Glutamatergic neuron (in vitro differentiated cells): ENCODE results near the gene SYNE2. TPM values are rescaled to one million over a fixed set of nuclear protein-coding genes. Genes with fewer than 3 reads are reported as not detected.

Experiments used
- DNase-seq: peaks from one replicate; pipeline ENCODE4 v3.0.0; 2022
- H3K27ac Mint-ChIP-seq: one replicate; pipeline ENCODE4 v1.8.0; 2020; ENCODE audit warnings: mild to moderate bottlenecking, mixed read lengths, inconsistent platforms; ENCODE audit not compliant: unreplicated experiment
- H3K27me3 Mint-ChIP-seq: one replicate; pipeline ENCODE4 v1.8.0; 2020; ENCODE audit warnings: mild to moderate bottlenecking, moderate library complexity, mixed read lengths, inconsistent platforms; ENCODE audit not compliant: unreplicated experiment
- H3K36me3 Mint-ChIP-seq: one replicate; pipeline ENCODE4 v1.8.0; 2020; ENCODE audit warnings: mild to moderate bottlenecking, mixed read lengths, inconsistent platforms; ENCODE audit not compliant: unreplicated experiment
- H3K4me1 Mint-ChIP-seq: one replicate; pipeline ENCODE4 v1.8.0; 2020; ENCODE audit warnings: mild to moderate bottlenecking, low read depth, mixed read lengths, inconsistent platforms; ENCODE audit not compliant: unreplicated experiment
- H3K4me3 Mint-ChIP-seq: one replicate; pipeline ENCODE4 v1.8.0; 2020; ENCODE audit warnings: mild to moderate bottlenecking, mixed read lengths, inconsistent platforms; ENCODE audit not compliant: unreplicated experiment
- H3K9me3 Mint-ChIP-seq: one replicate; pipeline ENCODE4 v1.8.0; 2020; ENCODE audit warnings: mild to moderate bottlenecking, moderate library complexity, mixed read lengths, inconsistent platforms; ENCODE audit not compliant: unreplicated experiment
- CTCF ChIP-seq: fragments of 200-600 bp; sonication (generic); IDR thresholded peaks from one replicate; pipeline ENCODE4 v1.5.0; 2021; ENCODE audit not compliant: partially characterized antibody, unreplicated experiment
- total RNA-seq: library from RNA; stranded (reverse); fragmentation: NEBNext Ultra II Directional; extraction: Animal tissue kit (Norgen Biotek cat#: 25700); gene quantifications from one replicate; pipeline ENCODE4 v1.2.1, GENCODE V29; 2021; ENCODE audit not compliant: unreplicated experiment

SYNE2 gene
- total RNA-seq, 1 donor from 2014 or later = 81.7 TPM

GRCh38 chr14:63962906-63963305 lies 110.1 kb downstream of the SYNE2 start:
- Mint-ChIP-seq H3K27me3 (no peaks in the 10 kb centered on the region), H3K9me3 (no peaks in the 10 kb centered on the region), H3K4me3 (no peak overlapping the region), H3K27ac (no peak overlapping the region), H3K4me1 (no peaks in the 10 kb centered on the region), H3K36me3 (no peaks in the 10 kb centered on the region)
- TF ChIP-seq CTCF = no peak
- DNase-seq = no peak

GRCh38 chr14:63963439-63963838 lies 110.6 kb downstream of the SYNE2 start:
- H3K36me3 Mint-ChIP-seq = no peaks in the 10 kb centered on the region
- no peaks in the 10 kb centered on the region for H3K9me3 Mint-ChIP-seq
- no peak overlapping the region for H3K27ac Mint-ChIP-seq
- H3K4me1 Mint-ChIP-seq = no peaks in the 10 kb centered on the region
- no peaks in the 10 kb centered on the region for H3K27me3 Mint-ChIP-seq
- no peak for DNase-seq
- no peak for TF ChIP-seq CTCF
- no peak overlapping the region for H3K4me3 Mint-ChIP-seq

GRCh38 chr14:63964113-63964512 lies 111.3 kb downstream of the SYNE2 start:
- no peaks in the 10 kb centered on the region for H3K9me3 Mint-ChIP-seq
- no peaks in the 10 kb centered on the region for H3K36me3 Mint-ChIP-seq
- no peak overlapping the region for H3K27ac Mint-ChIP-seq
- no peak for DNase-seq
- no peak overlapping the region for H3K4me3 Mint-ChIP-seq
- H3K4me1 Mint-ChIP-seq = no peaks in the 10 kb centered on the region
- no peak for TF ChIP-seq CTCF
- H3K27me3 Mint-ChIP-seq = no peaks in the 10 kb centered on the region

- Mint-ChIP-seq H3K4me3 (no peak overlapping the region), H3K27me3 (no peaks in the 10 kb centered on the region), H3K36me3 (no peaks in the 10 kb centered on the region), H3K9me3 (no peaks in the 10 kb centered on the region), H3K27ac (no peak overlapping the region), H3K4me1 (no peaks in the 10 kb centered on the region)
- DNase-seq = no peak
- no peak for TF ChIP-seq CTCF
These were observed 113.6 kb downstream of the SYNE2 start for GRCh38 chr14:63966407-63966806.

GRCh38 chr14:63972323-63972932 lies 119.6 kb downstream of the SYNE2 start:
- Mint-ChIP-seq H3K27ac (no peak overlapping the region), H3K4me3 (no peak overlapping the region), H3K9me3 (no peaks in the 10 kb centered on the region), H3K27me3 (no peaks in the 10 kb centered on the region), H3K36me3 (no peaks in the 10 kb centered on the region), H3K4me1 (no peaks in the 10 kb centered on the region)
- no peak for TF ChIP-seq CTCF
- DNase-seq = no peak
